Urinary bladder (tissue), 4 donors: Measurements from ENCODE around the gene TNRC18. TPM values are rescaled to one million over a fixed set of nuclear protein-coding genes. Genes with fewer than 3 reads are reported as not detected.
"Not testable (repeated sequence)": the region's sequence is repeated elsewhere in the genome, so short reads cannot be mapped to it uniquely, and the experiment has no call there.

Experiments used
- DNase-seq: peaks from one replicate; pipeline ENCODE4 v3.0.0-alpha.2; 2015; ENCODE audit errors: extremely low spot score
- H3K27ac ChIP-seq: one replicate; pipeline ENCODE4 v1.5.1; 2013; ENCODE audit warnings: low read depth, mild to moderate bottlenecking, moderate library complexity
- H3K36me3 ChIP-seq: one replicate; pipeline ENCODE4 v1.6.1; 2013; ENCODE audit warnings: mild to moderate bottlenecking, moderate library complexity; ENCODE audit not compliant: insufficient read depth
- H3K4me1 ChIP-seq: one replicate; pipeline ENCODE4 v1.6.1; 2013; ENCODE audit warnings: mild to moderate bottlenecking, moderate library complexity; ENCODE audit not compliant: insufficient read depth
- H3K4me3 ChIP-seq: one replicate; pipeline ENCODE4 v1.5.1; 2013; ENCODE audit warnings: low read depth, low read length
- WGBS: extraction: QIAGEN DNeasy Blood & Tissue Kit; methylation state at CpG from one replicate; pipeline ENCODE4 v1.1.7; 2013; 5-methylcytosine and 5-hydroxymethylcytosine counted together
- polyA plus RNA-seq: library from polyadenylated mRNA; stranded (reverse); fragments of 200-250 nt; gene quantifications from one replicate; pipeline ENCODE4 v1.2.3, GENCODE V29; 2013
- total RNA-seq: library from RNA; depleted of rRNA; stranded (reverse); fragments of >200 nt; gene quantifications from one replicate; pipeline ENCODE4 v1.2.3, GENCODE V29; 2014
- donor health status: healthy with polysubstance abuse.
- donor health status: healthy.

TNRC18 gene
- total and polyA plus RNA-seq, 2 donors, result 63.0 to 76.8 TPM

DNA sequence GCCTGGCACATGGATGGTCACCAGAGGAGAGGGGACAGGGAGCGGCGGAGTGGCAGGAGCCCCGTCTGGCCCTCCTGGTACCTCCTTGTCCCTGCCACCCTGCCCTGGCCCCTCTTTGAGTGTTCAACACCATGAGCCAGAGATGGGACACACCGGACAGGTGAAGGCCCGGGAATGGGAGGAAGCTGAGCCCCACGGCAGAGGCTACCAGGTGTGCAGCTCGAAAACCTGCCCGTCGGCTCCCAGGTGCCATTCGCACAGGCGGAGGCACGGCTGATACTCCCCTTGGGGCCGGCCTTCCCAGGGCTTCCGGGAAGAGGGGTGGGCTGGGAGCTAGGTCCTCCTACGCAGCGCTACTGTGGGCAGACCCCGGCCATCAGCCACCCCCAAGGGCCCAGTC lies 44.1 kb downstream of the TNRC18 start:
- Histone ChIP-seq H3K4me3 (no peak overlapping the region), H3K4me1 (no peaks in the 10 kb centered on the region), H3K27ac (no peak overlapping the region), H3K36me3 (no peaks in the 10 kb centered on the region)
- DNase-seq, result no peak
- WGBS, result 83% methylated on average over 17 of the region's 17 CpGs

DNA sequence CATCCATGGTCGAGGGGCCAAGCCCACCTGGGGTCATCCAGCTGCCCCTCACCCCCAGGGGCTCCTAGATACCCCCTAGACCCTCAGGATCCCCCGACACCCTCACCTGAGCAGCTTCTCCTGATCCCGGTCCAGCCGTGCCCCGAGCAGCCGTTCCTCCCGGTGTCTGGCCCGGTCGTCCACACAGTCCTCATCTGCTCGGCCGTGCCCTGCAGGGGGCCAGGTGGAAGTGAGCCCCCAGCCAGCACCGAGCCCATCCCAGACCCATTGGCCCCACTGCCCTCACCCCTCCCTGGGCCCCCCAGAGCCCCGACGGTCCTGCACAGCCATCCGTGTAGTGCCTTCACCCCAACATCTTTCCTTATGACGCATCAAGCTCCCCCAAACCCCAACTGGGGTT lies 45.8 kb downstream of the TNRC18 start:
- Histone ChIP-seq H3K27ac (no peak overlapping the region), H3K36me3 (peaks cover 6% of the 10 kb centered on the region), H3K4me3 (no peak overlapping the region), H3K4me1 (no peaks in the 10 kb centered on the region)
- DNase-seq, result no peak
- 86% methylated on average over 16 of the region's 16 CpGs for WGBS

DNA sequence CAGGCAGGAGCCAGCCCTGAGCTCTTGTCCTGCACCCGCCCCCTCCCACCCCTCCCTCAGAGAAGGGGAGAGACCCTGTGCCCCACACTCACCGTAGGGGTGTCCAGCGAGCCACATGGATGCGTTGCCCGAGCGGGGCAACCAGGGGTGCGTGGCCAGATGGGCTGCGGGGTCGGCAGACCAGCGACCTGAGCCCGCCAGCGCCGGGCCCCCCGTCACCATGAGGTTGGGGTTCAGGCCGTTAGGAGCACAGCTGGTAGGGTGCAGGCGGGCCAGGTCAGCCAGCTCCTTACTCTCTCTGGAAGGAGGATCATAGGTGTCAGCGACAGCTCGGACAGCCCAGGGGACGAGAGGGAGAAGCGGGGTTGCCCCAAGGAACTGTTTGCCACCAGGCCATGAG lies 46.4 kb downstream of the TNRC18 start:
- WGBS, result 91% methylated on average over 20 of the region's 20 CpGs
- H3K4me1 ChIP-seq, result no peaks in the 10 kb centered on the region
- peaks cover 6% of the 10 kb centered on the region for H3K36me3 ChIP-seq

DNA sequence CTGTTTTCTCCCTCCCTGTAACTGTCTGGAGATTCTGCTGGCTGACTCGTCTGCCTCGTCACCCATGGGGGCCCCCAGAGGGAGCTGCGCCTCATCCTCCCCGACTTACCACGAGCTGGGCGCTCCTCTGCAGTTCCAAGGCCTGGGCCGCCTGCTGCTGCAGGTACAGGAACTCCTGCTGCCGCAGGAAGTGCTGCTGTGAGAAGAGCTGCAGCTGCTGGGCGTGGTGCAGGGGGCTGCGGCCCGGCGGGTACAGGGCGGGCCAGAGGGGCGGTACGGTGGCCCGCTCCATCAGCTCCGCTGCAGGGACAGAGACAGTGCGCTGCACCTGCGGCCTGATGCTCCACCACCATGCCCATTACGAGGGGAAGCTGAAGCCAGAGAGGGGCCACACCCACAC lies 47.7 kb downstream of the TNRC18 start:
- no peak overlapping the region for H3K27ac ChIP-seq
- H3K36me3 ChIP-seq, result peaks cover 6% of the 10 kb centered on the region

More for the DNA sequence above, 46.4 kb downstream of the TNRC18 start:
- Histone ChIP-seq H3K4me3 (no peak overlapping the region), H3K27ac (no peak overlapping the region)
- DNase-seq, result no peak

DNA sequence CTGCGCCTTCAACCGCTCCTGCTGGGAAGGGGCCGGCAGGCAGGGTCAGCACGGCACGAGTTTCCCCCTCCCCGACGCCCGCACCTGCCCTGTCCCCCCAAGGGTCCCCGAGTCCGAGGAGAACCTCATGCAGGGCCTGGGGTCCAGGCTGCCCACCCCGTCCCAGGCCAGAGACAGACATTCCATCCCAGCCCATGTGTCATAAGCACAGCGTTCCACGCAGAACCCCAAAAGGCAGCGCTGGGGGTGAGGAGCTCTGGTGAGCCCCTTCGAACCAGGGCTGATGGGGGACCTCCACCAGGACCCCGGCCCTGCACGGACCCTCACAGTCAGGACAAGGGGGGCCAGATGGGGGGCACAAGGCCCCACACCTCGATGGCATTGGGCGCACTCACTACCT lies 49.2 kb downstream of the TNRC18 start:
- peaks cover 6% of the 10 kb centered on the region for H3K36me3 ChIP-seq
- no peak overlapping the region for H3K27ac ChIP-seq
- H3K4me1 ChIP-seq, result no peaks in the 10 kb centered on the region

More for the DNA sequence above, 47.7 kb downstream of the TNRC18 start:
- H3K4me1 ChIP-seq, result no peaks in the 10 kb centered on the region
- no peak overlapping the region for H3K4me3 ChIP-seq
- 89% methylated on average over 20 of the region's 20 CpGs for WGBS
- no peak for DNase-seq

DNA sequence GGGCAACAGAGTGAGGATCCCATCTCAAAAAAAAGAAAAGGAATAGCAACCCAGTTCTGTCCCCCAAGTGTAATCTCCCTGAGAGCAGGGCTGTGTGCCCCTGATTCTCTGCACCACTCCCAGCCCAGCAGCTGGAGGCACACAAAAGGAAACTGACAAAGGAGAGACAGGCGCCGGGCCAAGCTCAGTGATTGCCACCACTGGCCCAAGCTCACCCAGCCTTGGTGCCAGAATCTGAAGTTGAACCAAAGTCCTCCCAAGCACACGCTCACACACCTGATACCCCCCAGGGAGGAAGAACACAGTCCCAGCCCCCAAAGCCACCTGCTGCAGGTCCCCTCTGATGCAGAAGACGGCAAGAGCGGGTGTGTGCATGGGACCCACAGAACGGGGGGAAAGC lies 50.3 kb downstream of the TNRC18 start:
- Histone ChIP-seq H3K36me3 (peaks cover 6% of the 10 kb centered on the region), H3K27ac (no peak overlapping the region), H3K4me3 (no peak overlapping the region), H3K4me1 (no peaks in the 10 kb centered on the region)
- no peak for DNase-seq
- 87% methylated on average over 6 of the region's 6 CpGs for WGBS

More for the DNA sequence above, 49.2 kb downstream of the TNRC18 start:
- DNase-seq, result no peak
- WGBS, result 91% methylated on average over 19 of the region's 19 CpGs
- H3K4me3 ChIP-seq, result no peak overlapping the region

DNA sequence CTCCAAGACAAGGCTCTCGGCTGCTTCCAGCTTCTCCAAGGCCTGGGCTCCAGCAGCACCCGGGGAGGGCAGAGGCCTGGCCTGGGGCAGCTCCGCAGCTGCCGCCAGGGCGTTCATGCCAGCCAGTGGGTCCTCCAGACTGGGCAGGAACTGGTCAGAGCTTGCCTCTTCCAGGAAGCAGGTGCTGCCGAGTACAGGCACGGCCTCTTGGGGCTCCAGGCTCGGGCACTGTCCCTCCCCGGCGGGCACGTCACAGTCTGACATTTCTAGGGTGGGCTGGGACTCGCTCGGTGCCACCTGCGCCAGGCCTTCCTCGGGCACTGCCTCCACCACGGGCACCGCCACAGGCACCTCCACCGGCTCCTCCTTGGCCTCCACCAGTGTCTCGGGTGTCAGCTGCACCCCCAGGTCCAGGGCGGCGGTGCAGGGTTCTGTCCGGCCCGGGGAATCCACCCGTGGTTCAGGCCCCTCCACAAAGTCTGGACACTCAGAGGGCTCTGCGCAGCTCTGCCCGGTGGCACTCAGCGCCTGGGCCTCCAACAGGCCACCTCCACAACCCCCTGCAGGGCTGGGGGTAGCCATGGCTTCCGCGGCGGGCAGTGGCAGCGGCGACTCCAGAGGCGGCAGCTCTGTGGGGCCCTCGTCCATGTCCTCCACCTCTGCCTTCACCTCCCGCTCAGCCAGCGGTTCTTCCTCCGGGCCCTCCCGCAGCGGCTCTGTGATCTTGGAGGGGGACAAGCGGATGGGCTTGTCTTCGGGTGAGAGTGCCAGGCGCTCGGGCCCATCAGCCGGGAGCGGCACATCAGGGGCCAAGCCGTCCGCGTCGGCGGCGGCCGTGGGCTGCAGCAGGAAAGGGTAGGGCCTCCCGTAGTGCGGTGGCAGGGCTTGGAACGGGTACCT lies 52.9 kb downstream of the TNRC18 start:
- DNase-seq, result no peak
- Histone ChIP-seq H3K4me1 (no peaks in the 10 kb centered on the region), H3K4me3 (no peak overlapping the region), H3K36me3 (peaks cover 6% of the 10 kb centered on the region), H3K27ac (no peak overlapping the region)
- WGBS, result 92% methylated on average over 55 of the region's 55 CpGs

DNA sequence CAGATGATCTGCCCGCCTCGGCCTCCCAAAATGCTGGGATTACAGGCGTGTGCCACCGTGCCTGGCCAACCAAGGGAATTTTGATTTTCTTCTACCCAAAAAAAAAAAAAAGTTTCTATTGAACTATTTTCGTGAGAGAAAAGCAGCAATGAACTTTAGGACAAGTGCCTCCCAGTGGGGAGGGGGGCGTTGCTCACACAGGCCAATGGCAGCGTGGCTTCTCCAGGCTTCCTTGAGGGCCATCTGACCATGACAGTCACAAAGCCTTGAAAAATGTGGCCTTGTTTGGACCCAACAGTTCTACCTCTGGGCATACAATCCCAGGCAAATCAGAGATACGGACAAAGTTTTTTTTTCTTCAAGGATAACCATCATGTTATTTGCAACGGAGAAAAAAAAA lies 56.0 kb downstream of the TNRC18 start:
- no peaks in the 10 kb centered on the region for H3K36me3 ChIP-seq
- WGBS, result 80% methylated on average over 9 of the region's 9 CpGs
- H3K27ac ChIP-seq, result no peak overlapping the region
- no peaks in the 10 kb centered on the region for H3K4me1 ChIP-seq
- H3K4me3 ChIP-seq, result no peak overlapping the region
- DNase-seq, result no peak

DNA sequence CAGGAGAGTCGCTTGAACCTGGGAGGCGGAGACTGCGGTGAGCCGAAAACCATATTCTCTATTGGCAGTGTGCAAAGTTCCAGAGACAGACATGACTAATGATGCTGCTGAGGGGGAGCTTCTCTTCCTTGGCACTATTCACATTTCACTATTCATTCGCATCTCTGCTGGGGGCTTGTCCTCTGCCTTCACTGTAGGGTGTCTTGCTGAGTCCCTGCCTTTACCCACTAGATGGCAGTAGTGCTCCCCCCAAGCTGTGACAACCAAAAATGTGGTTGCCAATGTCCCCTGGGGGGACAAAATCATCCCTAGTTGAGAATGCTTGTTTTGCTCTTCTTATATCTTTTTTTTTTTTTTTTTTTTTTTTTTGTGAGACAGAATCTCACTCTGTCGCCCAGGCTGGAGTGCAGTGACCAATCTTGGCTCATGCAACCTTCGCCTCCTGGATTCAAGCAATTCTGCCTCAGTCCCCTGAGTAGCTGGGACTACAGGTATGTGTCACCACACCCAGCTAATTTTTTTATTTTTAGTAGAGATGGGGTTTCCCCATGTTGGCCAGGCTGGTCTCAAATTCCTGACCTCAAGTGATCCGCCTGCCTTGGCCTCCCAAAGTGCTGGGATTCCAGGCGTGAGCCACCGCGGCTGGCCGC lies 57.5 kb downstream of the TNRC18 start:
- 75% methylated on average over 12 of the region's 12 CpGs for WGBS

DNA sequence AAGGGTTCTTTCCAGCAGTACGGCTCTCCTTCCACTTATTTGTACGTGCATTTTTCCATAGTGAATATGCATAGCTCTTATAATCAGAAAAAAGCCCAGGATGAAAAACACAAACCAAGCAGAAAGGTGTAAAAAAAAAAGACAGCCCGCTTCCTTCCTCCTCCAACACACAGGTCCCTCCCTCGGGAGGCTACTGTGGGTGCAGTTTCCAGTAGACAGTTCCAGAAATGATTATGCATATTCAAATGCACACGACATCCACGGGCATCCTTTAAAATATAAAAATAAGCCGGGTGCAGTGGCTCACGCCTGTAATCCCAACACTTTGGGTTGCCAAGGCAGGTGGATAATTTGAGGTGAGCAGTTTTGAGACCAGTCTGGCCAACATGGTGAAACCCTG lies 59.9 kb downstream of the TNRC18 start:
- DNase-seq, result no peak
- no peak overlapping the region for H3K27ac ChIP-seq
- H3K36me3 ChIP-seq, result no peaks in the 10 kb centered on the region
- no peak overlapping the region for H3K4me3 ChIP-seq
- no peaks in the 10 kb centered on the region for H3K4me1 ChIP-seq
- WGBS, result 68% methylated on average over 8 of the region's 8 CpGs

More for the DNA sequence above, 57.5 kb downstream of the TNRC18 start:
- DNase-seq, result peak; percentile 54
- H3K4me3 ChIP-seq, H3K4me1 ChIP-seq, H3K36me3 ChIP-seq, H3K27ac ChIP-seq: not testable (repeated sequence)

DNA sequence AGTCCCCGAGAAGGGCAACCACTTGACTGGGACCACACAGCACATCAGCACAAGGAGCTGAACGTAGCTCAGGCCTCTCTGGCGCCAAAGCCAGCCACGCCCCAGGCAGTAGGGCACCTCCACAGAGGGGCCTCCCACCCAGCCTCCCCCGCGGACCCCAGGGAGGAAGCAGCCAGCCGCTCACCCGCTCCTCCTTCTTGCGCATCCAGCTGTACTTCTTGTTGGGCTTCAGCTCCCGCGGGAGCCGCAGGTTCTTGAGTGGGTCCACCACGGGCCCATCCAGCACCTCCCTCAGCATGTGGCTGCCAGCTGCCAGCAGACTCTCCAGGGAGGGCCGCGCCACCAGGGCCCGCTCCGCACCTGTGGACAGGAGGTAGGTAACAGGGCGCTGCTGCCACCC lies 61.2 kb downstream of the TNRC18 start:
- Histone ChIP-seq H3K36me3 (no peaks in the 10 kb centered on the region), H3K4me3 (no peak overlapping the region), H3K27ac (no peak overlapping the region), H3K4me1 (no peaks in the 10 kb centered on the region)
- DNase-seq, result no peak
- 90% methylated on average over 18 of the region's 18 CpGs for WGBS

DNA sequence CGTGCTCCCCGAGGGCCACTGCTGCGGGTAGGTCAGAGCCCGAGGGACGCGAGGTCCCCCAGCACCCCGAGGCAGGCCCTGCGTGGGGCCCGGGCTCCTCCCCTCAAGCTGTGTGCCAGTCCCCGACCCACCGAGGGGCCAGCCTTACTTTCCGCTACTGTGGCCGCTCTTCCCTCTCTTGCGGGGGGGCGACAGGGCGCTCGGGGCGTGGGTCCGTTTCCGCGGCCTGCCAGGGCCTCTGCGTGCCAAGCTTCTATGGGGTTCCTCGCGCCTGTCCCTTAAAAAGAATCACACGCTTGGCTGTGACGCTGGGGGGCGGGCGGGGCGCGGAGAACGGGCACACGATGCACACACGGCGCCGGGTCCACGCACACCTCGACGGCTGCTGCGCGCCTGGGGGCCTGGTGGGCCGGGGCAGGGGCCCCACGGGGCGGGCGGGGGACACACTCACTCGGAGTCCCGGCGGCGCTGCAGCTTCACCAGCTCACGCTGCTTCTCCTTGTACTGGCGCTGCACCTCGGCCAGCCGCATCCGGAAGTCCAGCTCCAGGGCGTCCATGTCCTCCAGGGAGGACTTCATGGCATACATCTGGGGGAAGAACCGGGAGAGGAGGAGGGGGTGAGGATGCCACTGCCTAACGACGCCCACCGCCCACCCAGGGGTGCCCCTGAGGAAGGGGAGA lies 62.0 kb downstream of the TNRC18 start:
- H3K4me1 ChIP-seq, result no peaks in the 10 kb centered on the region
- no peak overlapping the region for H3K4me3 ChIP-seq
- no peak for DNase-seq
- WGBS, result 93% methylated on average over 58 of the region's 58 CpGs
- H3K27ac ChIP-seq, result no peak overlapping the region
- no peaks in the 10 kb centered on the region for H3K36me3 ChIP-seq

DNA sequence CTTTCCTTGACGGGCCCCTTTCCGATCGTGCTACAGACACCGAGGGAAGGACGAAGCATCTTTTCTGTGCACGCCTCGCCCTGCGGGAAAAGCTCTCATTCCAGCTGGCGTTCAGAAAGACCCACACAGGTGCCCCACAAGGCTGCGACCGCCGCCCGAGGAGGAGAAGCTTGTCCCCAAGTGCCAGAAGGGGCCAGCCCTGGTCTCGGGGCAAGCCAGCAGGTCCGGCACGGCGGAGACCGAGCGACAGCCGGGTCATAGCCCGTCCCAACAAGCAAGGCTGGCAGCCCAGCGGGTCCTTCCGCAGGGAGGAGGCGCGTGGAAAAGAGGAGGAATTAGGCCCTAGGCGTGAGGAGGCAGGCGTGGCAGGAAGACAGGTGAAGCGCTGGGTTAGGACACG lies 62.7 kb downstream of the TNRC18 start:
- WGBS, result 94% methylated on average over 29 of the region's 29 CpGs
- Histone ChIP-seq H3K27ac (no peak overlapping the region), H3K4me1 (no peaks in the 10 kb centered on the region), H3K4me3 (no peak overlapping the region), H3K36me3 (no peaks in the 10 kb centered on the region)
- no peak for DNase-seq

DNA sequence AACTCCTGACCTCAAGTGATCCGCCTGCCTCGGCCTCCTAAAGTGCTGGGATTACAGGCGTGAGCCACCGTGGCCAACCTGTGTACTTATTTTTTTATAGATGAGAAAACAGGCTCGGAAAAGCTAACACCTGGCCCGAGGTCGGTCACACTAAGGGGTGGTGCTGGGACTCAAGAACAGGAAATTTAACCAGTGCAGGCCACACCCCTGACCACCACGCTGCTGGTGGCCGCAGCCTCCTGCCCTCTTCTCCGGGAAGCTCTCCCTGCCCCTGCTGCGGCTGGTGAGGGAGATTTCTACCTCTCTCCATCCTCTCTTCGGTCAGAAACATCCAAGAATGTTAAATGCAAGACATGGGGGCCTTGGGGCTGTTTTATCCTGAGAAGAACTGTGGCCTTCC lies 63.2 kb downstream of the TNRC18 start:
- Histone ChIP-seq H3K27ac (no peak overlapping the region), H3K4me1 (no peaks in the 10 kb centered on the region), H3K4me3 (no peak overlapping the region), H3K36me3 (no peaks in the 10 kb centered on the region)
- no peak for DNase-seq
- 91% methylated on average over 12 of the region's 12 CpGs for WGBS
